A673 (cell line): ENCODE results near the gene CCDC12.

Experiments used
- EZH2 ChIP-seq: fragments of 200-600 bp; sonication (generic); IDR thresholded peaks from 2 replicates; pipeline ENCODE4 v1.6.1; 2017; ENCODE audit warnings: borderline replicate concordance, low read depth, mild to moderate bottlenecking, mixed read lengths, antibody characterized with exemption, low read length; ENCODE audit not compliant: poor library complexity, severe bottlenecking
- TF ChIP-seq, protein P1 (sequence below): fragments of 300-800, 200-600 bp; sonication (generic); conservative IDR thresholded peaks from 2 replicates; pipeline ENCODE4 v1.5.1; 2017; ENCODE audit warnings: low read depth, mild to moderate bottlenecking, antibody characterized with exemption, low read length, moderate library complexity, mixed read lengths

DNA sequence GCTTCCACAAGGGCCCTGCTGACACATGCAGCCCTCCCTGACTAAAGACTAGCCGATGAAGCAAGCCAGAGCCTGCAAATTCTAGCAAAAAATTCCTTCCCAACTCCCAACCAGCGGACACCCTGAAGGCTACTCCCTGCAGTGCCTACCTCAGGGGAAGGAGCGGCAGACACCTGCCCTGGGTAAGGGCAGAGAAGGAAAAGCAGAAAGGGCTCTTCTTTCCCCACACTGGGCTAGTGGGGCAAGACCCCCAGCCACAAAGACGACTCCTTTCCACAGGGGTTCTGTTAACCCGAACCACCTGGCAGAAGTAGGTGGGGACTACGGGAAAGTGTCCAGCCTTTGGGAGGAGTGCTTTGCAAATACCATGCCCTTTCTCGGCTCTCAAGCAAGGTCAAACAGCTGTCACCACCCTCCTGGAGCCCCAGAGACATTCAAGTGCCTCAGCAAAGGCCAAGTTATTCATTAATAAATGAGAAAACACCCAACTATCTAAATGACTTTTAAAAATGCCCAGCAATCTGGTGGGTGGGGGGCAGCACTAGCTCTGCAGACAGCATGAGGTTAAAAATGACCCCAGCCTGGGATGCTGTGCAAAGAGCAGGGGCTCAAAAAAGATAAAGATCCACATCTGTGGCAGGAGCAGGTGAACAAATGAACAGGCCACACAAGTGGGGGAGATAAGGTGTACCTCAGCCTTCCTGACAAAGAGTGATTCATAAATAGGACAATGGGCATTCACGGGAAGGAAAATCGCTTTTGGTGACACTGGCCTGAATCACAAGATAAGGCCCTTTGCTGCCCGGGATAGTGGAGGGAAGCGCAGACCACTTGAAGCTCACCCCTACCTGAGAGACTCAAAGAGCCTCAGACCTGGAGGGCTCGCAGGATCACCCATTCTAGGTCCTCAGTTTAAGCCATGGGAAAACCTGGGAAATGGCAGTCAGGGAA lies 33.0 kb downstream of the CCDC12 start:
- TF ChIP-seq, protein P1, sequence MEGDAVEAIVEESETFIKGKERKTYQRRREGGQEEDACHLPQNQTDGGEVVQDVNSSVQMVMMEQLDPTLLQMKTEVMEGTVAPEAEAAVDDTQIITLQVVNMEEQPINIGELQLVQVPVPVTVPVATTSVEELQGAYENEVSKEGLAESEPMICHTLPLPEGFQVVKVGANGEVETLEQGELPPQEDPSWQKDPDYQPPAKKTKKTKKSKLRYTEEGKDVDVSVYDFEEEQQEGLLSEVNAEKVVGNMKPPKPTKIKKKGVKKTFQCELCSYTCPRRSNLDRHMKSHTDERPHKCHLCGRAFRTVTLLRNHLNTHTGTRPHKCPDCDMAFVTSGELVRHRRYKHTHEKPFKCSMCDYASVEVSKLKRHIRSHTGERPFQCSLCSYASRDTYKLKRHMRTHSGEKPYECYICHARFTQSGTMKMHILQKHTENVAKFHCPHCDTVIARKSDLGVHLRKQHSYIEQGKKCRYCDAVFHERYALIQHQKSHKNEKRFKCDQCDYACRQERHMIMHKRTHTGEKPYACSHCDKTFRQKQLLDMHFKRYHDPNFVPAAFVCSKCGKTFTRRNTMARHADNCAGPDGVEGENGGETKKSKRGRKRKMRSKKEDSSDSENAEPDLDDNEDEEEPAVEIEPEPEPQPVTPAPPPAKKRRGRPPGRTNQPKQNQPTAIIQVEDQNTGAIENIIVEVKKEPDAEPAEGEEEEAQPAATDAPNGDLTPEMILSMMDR: no peak
- TF ChIP-seq EZH2: no peak
